Esophagus squamous epithelium (tissue), 5 donors: ENCODE measurements around the gene ITSN2. TPM values are rescaled to one million over a fixed set of nuclear protein-coding genes. Genes with fewer than 3 reads are reported as not detected.

ENCODE experiments used
- DNase-seq: peaks from one replicate; lab custom pipeline; 2025; lab: John Stamatoyannopoulos, UW
- H3K27ac ChIP-seq, 4 donors: fragments of 200-600 bp; sonication (generic); one replicate each; pipeline ENCODE4 v1.5.1; 2016 to 2019; ENCODE audit warnings: mild to moderate bottlenecking in 1 of 4
- H3K27me3 ChIP-seq, 4 donors: fragments of 200-600 bp; sonication (generic); 1 replicate in 3 of 4; 2 replicates in 1 of 4; pipeline versions ENCODE4 v1.5.1 to v1.6.0; 2017 to 2021; ENCODE audit warnings: antibody characterized with exemption in 1 of 4
- H3K36me3 ChIP-seq, 3 donors: fragments of 200-600 bp; sonication (generic); one replicate each; pipeline ENCODE4 v1.5.1; 2016 to 2019
- H3K4me1 ChIP-seq, 3 donors: fragments of 200-600 bp; sonication (generic); one replicate each; pipeline ENCODE4 v1.5.1; 2017 to 2019
- H3K4me3 ChIP-seq, 4 donors: fragments of 200-600 bp; sonication (generic); 1 replicate in 3 of 4; 2 replicates in 1 of 4; pipeline ENCODE4 v1.5.1; 2016 to 2019; ENCODE audit warnings: mild to moderate bottlenecking in 2 of 4, moderate library complexity in 1 of 4
- H3K9me3 ChIP-seq, 3 donors: fragments of 200-600 bp; sonication (generic); one replicate each; pipeline ENCODE4 v1.5.1; 2016 to 2019
- CTCF ChIP-seq, 6 experiments: fragments of 450-650 bp in 4 of 6; fragments of 200-600 bp in 2 of 6; sonication (generic) in 2 of 6; IDR thresholded peaks; one replicate each; pipeline ENCODE4 v1.5.1; 2016 to 2019; ENCODE audit warnings: antibody characterized with exemption in 6 of 6, mild to moderate bottlenecking in 4 of 6, moderate library complexity in 4 of 6
- POLR2A ChIP-seq, 4 donors: fragments of 450-650 bp; IDR thresholded peaks; one replicate each; pipeline ENCODE4 v1.6.1; 2017; ENCODE audit warnings: antibody characterized with exemption in 4 of 4, mild to moderate bottlenecking in 4 of 4, moderate library complexity in 3 of 4
- WGBS, 2 donors: methylation state at CpG; one replicate each; pipeline ENCODE4 v1.1.5; 2018; 5-methylcytosine and 5-hydroxymethylcytosine counted together
- intact Hi-C: fragments of 100-400 bp; cut with DNase I; formaldehyde crosslinking; loops from one replicate; pipeline ENCODE4 v1.15.0; 2022
- total RNA-seq, 4 donors: library from RNA; depleted of rRNA; stranded (reverse); fragments of >200 nt; gene quantifications; one replicate each; pipeline ENCODE4 v1.1.0, GENCODE V29; 2016
- donor health status: DM: yes; HTN: yes; CAD: no.

The ITSN2 gene
- total RNA-seq, 4 donors from 2014 or later: 58.3 to 98.0 (median 65.3) TPM

- intact Hi-C loops: no loop called here
- DNase-seq: no peak
- H3K4me1 ChIP-seq: peaks cover 0 to 66% (median 18%) of the 10 kb centered on the region in 3 donors
- TF ChIP-seq CTCF (IDR thresholded peaks at IDR 0.05) (no peak), POLR2A (IDR thresholded peaks at IDR 0.05) (no peak)
- no peaks in the 10 kb centered on the region for H3K9me3 ChIP-seq
- H3K27ac ChIP-seq: no peak overlapping the region
- WGBS, 2 donors: 75 to 79% methylated on average over 1 of the region's 1 CpG
- H3K4me3 ChIP-seq: no peak overlapping the region
- no peaks in the 10 kb centered on the region for H3K27me3 ChIP-seq
- no peaks in the 10 kb centered on the region for H3K36me3 ChIP-seq
Observed at GRCh38 chr2:24354957-24355356, 5.4 kb downstream of the ITSN2 start.

GRCh38 chr2:24354395-24354794 is 5.9 kb downstream of the ITSN2 start:
- Histone ChIP-seq H3K36me3 (no peaks in the 10 kb centered on the region), H3K27ac (no peak overlapping the region), H3K4me1 (peaks cover 0 to 71% (median 18%) of the 10 kb centered on the region in 3 donors), H3K4me3 (no peak overlapping the region), H3K9me3 (no peaks in the 10 kb centered on the region), H3K27me3 (no peaks in the 10 kb centered on the region)
- intact Hi-C loops: no loop called here
- DNase-seq: no peak
- no peak for TF ChIP-seq POLR2A (IDR thresholded peaks at IDR 0.05)
- no peak for TF ChIP-seq CTCF (IDR thresholded peaks at IDR 0.05)
- WGBS, 2 donors: 73% methylated on average over 3 of the region's 3 CpGs

- DNase-seq: no peak
- Histone ChIP-seq H3K27ac (no peak overlapping the region), H3K4me3 (no peak overlapping the region), H3K36me3 (no peaks in the 10 kb centered on the region), H3K27me3 (no peaks in the 10 kb centered on the region), H3K9me3 (no peaks in the 10 kb centered on the region), H3K4me1 (peaks cover 0 to 68% (median 17%) of the 10 kb centered on the region in 3 donors)
- TF ChIP-seq POLR2A (IDR thresholded peaks at IDR 0.05) (no peak), CTCF (IDR thresholded peaks at IDR 0.05) (no peak)
- intact Hi-C loops: no loop called here
- WGBS, 2 donors: 80 to 92% methylated on average over 1 of the region's 1 CpG
Observed at GRCh38 chr2:24353973-24354372, 6.4 kb downstream of the ITSN2 start.

- no peak for TF ChIP-seq POLR2A (IDR thresholded peaks at IDR 0.05)
- no peak for TF ChIP-seq CTCF (IDR thresholded peaks at IDR 0.05)
- intact Hi-C loops: no loop called here
- no peaks in the 10 kb centered on the region for H3K36me3 ChIP-seq
- H3K27ac ChIP-seq: no peak overlapping the region
- H3K4me1 ChIP-seq: peaks cover 0 to 66% (median 11%) of the 10 kb centered on the region in 3 donors
- H3K27me3 ChIP-seq: no peaks in the 10 kb centered on the region
- DNase-seq: no peak
- H3K4me3 ChIP-seq: no peak overlapping the region
- WGBS, 2 donors: 72 to 83% methylated on average over 5 of the region's 5 CpGs
- H3K9me3 ChIP-seq: no peaks in the 10 kb centered on the region
Observed at GRCh38 chr2:24353364-24353763, 7.0 kb downstream of the ITSN2 start.

- no peak overlapping the region for H3K4me3 ChIP-seq
- TF ChIP-seq CTCF (IDR thresholded peaks at IDR 0.05) (no peak), POLR2A (IDR thresholded peaks at IDR 0.05) (no peak)
- peaks cover 0 to 59% (median 8%) of the 10 kb centered on the region in 3 donors for H3K4me1 ChIP-seq
- H3K27me3 ChIP-seq: no peaks in the 10 kb centered on the region
- H3K27ac ChIP-seq: no peak overlapping the region
- no peak for DNase-seq
- H3K9me3 ChIP-seq: no peaks in the 10 kb centered on the region
- H3K36me3 ChIP-seq: no peaks in the 10 kb centered on the region
- intact Hi-C loops: no loop called here
Observed at GRCh38 chr2:24352664-24353063, 7.7 kb downstream of the ITSN2 start.
